MM.1S (cell line): ENCODE results near the gene ELF2.

ENCODE experiments used
- DNase-seq: peaks from one replicate; pipeline ENCODE4 v3.0.0-alpha.2; 2015
- H2AFZ ChIP-seq: fragments of 300-600 bp; sonication (generic); 2 replicates; pipeline ENCODE4 v1.6.0; 2016; ENCODE audit warnings: antibody characterized with exemption, low read length
- H3F3A ChIP-seq: fragments of 300-600 bp; sonication (generic); 2 replicates; pipeline ENCODE4 v1.6.1; 2016; ENCODE audit warnings: mild to moderate bottlenecking, antibody characterized with exemption, low read length, moderate library complexity, mixed read lengths; ENCODE audit not compliant: insufficient read depth
- H3K27ac ChIP-seq: fragments of 300-600 bp; sonication (generic); 2 replicates; pipeline ENCODE4 v1.5.1; 2016; ENCODE audit warnings: mild to moderate bottlenecking, low read length
- H3K27me3 ChIP-seq: fragments of 300-600 bp; sonication (generic); replicated peaks from 2 replicates; pipeline ENCODE4 v1.6.0; 2016; ENCODE audit warnings: low read length; ENCODE audit not compliant: insufficient read depth
- H3K36me3 ChIP-seq: fragments of 300-600 bp; sonication (generic); replicated peaks from 2 replicates; pipeline ENCODE4 v1.6.1; 2016; ENCODE audit warnings: mild to moderate bottlenecking, low read length, mixed read lengths; ENCODE audit not compliant: insufficient read depth
- H3K4me1 ChIP-seq: fragments of 300-600 bp; sonication (generic); 2 replicates; pipeline ENCODE4 v1.6.1; 2016; ENCODE audit warnings: low read length, mixed read lengths
- H3K4me2 ChIP-seq: fragments of 300-600 bp; sonication (generic); 2 replicates; pipeline ENCODE4 v1.6.0; 2016; ENCODE audit warnings: low read depth, low read length
- H3K4me3 ChIP-seq: fragments of 300-600 bp; sonication (generic); 2 replicates; pipeline ENCODE4 v1.5.1; 2016; ENCODE audit warnings: low read length, mixed read lengths
- H3K79me2 ChIP-seq: fragments of 300-600 bp; sonication (generic); 2 replicates; pipeline ENCODE4 v1.6.1; 2016; ENCODE audit warnings: mixed run types, low read length, mixed read lengths
- H3K9ac ChIP-seq: fragments of 300-600 bp; sonication (generic); 2 replicates; pipeline ENCODE4 v1.6.1; 2016; ENCODE audit warnings: low read length, mixed read lengths
- H3K9me2 ChIP-seq: fragments of 300-600 bp; sonication (generic); replicated peaks from 2 replicates; pipeline ENCODE4 v1.6.1; 2016; ENCODE audit warnings: mild to moderate bottlenecking, low read length, mixed read lengths; ENCODE audit not compliant: insufficient read depth
- H3K9me3 ChIP-seq: fragments of 300-600 bp; sonication (generic); replicated peaks from 2 replicates; pipeline ENCODE4 v1.6.1; 2016; ENCODE audit warnings: mild to moderate bottlenecking, low read length, mixed read lengths; ENCODE audit not compliant: insufficient read depth
- H4K20me1 ChIP-seq: fragments of 300-600 bp; sonication (generic); 2 replicates; pipeline ENCODE4 v1.6.1; 2016; ENCODE audit warnings: mild to moderate bottlenecking, low read length, moderate library complexity, mixed read lengths; ENCODE audit not compliant: insufficient read depth
- EZH2 ChIP-seq: fragments of 300-600 bp; sonication (generic); optimal IDR thresholded peaks from 2 replicates; pipeline ENCODE3; 2017; ENCODE audit warnings: low read depth, mild to moderate bottlenecking, antibody characterized with exemption, low read length, mixed read lengths
- EZH2phosphoT487 ChIP-seq: fragments of 300-600 bp; sonication (generic); IDR thresholded peaks from 2 replicates; pipeline ENCODE4 v1.6.1; 2018; ENCODE audit warnings: antibody characterized with exemption, low read length
- TF ChIP-seq, protein P1 (sequence below): fragments of 300-600 bp; sonication (generic); IDR thresholded peaks from 2 replicates; pipeline ENCODE4 v1.5.1; 2016; ENCODE audit warnings: antibody characterized with exemption, low read length, mixed read lengths

The ELF2 gene

DNA sequence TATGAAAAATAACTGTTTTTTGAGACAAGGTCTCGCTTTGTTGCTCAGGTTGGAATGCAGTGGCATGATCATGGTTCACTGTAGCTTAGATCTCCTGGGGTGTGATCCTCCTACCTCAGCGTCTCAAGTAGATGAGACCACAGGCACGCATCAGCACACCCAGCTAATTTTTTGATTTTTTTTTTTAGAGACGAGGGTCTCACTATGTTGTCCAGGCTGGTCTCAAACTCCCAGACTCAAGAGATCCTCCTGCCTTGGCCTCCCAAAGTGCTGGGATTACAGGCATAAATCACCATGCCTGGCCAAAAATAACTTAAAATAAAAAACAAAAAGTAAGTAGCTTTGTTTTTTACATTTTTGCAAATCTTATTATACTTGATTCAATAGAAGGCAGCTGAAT is 98.1 kb downstream of the ELF2 start:
- H3K4me2 ChIP-seq = no peak overlapping the region
- H3K27me3 ChIP-seq = no peaks in the 10 kb centered on the region
- H3K9ac ChIP-seq = no peak overlapping the region
- H3K27ac ChIP-seq = no peak overlapping the region
- H4K20me1 ChIP-seq = peaks cover 30% of the 10 kb centered on the region
- TF ChIP-seq, protein P1, sequence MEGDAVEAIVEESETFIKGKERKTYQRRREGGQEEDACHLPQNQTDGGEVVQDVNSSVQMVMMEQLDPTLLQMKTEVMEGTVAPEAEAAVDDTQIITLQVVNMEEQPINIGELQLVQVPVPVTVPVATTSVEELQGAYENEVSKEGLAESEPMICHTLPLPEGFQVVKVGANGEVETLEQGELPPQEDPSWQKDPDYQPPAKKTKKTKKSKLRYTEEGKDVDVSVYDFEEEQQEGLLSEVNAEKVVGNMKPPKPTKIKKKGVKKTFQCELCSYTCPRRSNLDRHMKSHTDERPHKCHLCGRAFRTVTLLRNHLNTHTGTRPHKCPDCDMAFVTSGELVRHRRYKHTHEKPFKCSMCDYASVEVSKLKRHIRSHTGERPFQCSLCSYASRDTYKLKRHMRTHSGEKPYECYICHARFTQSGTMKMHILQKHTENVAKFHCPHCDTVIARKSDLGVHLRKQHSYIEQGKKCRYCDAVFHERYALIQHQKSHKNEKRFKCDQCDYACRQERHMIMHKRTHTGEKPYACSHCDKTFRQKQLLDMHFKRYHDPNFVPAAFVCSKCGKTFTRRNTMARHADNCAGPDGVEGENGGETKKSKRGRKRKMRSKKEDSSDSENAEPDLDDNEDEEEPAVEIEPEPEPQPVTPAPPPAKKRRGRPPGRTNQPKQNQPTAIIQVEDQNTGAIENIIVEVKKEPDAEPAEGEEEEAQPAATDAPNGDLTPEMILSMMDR = no peak
- TF ChIP-seq EZH2 (no peak), EZH2phosphoT487 (no peak)
- H3K4me1 ChIP-seq = peaks cover 22% of the 10 kb centered on the region
- peaks cover 19% of the 10 kb centered on the region for H3F3A ChIP-seq
- no peak overlapping the region for H3K4me3 ChIP-seq
- H2AFZ ChIP-seq = no peak overlapping the region
- H3K79me2 ChIP-seq = peaks cover 94% of the 10 kb centered on the region
- no peaks in the 10 kb centered on the region for H3K36me3 ChIP-seq
- no peaks in the 10 kb centered on the region for H3K9me3 ChIP-seq
- DNase-seq = no peak
- no peaks in the 10 kb centered on the region for H3K9me2 ChIP-seq

DNA sequence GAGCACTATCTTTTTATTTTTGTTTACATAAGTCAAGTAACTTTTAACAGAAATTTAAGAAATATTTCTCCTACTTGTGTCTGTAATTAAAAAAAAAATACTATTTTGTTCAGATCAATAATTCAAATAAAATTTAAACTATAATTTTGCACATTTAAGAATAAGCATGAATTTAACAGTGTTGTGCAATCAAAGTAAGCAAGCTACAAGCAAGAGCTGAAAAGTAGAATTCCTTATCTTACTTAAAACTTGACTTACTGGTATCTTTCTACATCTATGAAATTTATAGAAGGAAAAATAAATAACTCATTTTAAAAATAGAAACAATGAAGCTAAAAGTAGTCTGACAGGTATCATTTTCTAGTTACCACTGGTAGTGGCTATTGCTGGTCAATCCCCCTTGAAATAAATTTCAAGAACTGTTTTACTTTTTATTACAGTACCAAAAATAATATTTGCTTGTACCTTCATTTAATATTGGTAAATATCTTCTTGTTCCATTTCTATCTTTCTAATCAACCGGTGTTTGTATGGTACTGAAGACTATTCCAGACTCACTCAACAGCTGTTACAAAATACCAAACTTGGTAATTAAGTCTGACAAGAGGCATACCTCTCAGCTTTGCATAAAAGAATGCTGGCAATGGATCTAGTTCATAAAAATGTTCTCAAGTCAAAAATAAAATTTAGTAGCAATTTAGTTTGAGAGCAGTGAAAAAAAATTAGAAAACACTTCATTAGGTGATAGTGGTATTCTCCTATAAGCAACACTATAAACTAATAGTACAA is 99.3 kb downstream of the ELF2 start:
- TF ChIP-seq EZH2phosphoT487 (no peak), EZH2 (no peak)
- TF ChIP-seq, protein P1 = no peak
- no peak overlapping the region for H3K27ac ChIP-seq
- peaks cover 30% of the 10 kb centered on the region for H4K20me1 ChIP-seq

DNA sequence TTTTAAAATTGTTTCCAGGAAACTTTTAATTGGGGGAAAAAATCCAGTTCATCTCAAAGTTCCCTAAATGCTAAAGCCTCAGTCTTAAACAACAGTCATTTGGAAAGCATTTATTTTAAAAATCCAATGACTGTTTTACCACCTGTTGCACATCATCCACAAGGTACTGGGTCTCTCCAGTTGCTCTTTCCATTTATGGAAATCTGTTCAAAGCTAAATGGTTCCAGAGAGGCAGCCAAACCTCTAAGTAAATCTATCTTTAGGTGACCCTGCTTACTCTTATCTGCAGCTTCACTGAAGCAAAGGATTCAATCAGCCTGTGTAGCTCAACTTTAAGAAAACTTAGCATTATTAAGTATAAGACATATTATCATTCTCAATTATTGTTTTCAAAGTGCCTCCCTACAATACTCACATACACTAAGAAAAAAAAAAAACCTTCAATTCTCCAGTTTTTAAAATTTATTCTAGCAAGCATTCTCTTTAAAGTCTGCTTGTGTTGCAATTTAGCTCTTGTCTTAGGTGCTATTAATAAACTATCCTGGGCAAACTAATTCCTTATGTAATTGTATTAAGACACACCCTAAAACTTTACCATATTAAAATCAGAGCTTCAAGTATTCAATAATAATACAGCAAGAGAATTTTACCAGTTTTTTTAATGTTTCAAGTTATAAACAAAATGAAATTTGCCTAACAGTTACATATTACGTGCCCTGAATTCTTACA is 100.8 kb downstream of the ELF2 start:
- DNase-seq = no peak
- Histone ChIP-seq H3K4me2 (no peak overlapping the region), H3K9ac (no peak overlapping the region), H3K9me3 (no peaks in the 10 kb centered on the region), H3K36me3 (peaks cover 7% of the 10 kb centered on the region), H3F3A (0 out of 2 replicates have a peak, but pooled peaks cover 5% of the 10 kb centered on the region), H3K79me2 (peaks cover 99% of the 10 kb centered on the region), H3K9me2 (no peaks in the 10 kb centered on the region), H4K20me1 (peaks cover 29% of the 10 kb centered on the region), H2AFZ (no peak overlapping the region), H3K27ac (no peak overlapping the region), H3K4me3 (no peak overlapping the region), H3K27me3 (no peaks in the 10 kb centered on the region), H3K4me1 (peaks cover 12% of the 10 kb centered on the region)
- TF ChIP-seq EZH2phosphoT487 = no peak
- TF ChIP-seq, protein P1 = no peak
- no peak for TF ChIP-seq EZH2

More for the DNA sequence above, 99.3 kb downstream of the ELF2 start:
- Histone ChIP-seq H3K4me3 (no peak overlapping the region), H3K4me1 (peaks cover 22% of the 10 kb centered on the region), H3F3A (0 out of 2 replicates have a peak, but pooled peaks cover 10% of the 10 kb centered on the region), H3K27me3 (no peaks in the 10 kb centered on the region), H3K4me2 (peak overlapping the region; percentile 7; the same call in 1 of the 2 replicates), H3K79me2 (peaks cover 99% of the 10 kb centered on the region), H3K9ac (no peak overlapping the region), H3K9me2 (no peaks in the 10 kb centered on the region), H3K9me3 (no peaks in the 10 kb centered on the region), H2AFZ (no peak overlapping the region), H3K36me3 (no peaks in the 10 kb centered on the region)
- no peak for DNase-seq
